RWPE2 (cell line): Measurements from ENCODE around the gene MYO1F.

ENCODE experiments used
- ATAC-seq: fragments of 200-7000 bp; cut with Tn5 transposase; 3 replicates; pipeline ENCODE4 v1.9.1; 2021; ENCODE audit warnings: low read depth
- DNase-seq: peaks from one replicate; pipeline ENCODE4 v3.0.0-alpha.2; 2020; ENCODE audit warnings: low spot score
- H3K27ac ChIP-seq: fragments of 450-650 bp; 2 replicates; pipeline ENCODE4 v1.5.1; 2017; ENCODE audit warnings: mild to moderate bottlenecking; ENCODE audit not compliant: poor library complexity, severe bottlenecking
- H3K27me3 ChIP-seq: fragments of 250-450 bp; sonication (Bioruptor Pico); 2 replicates; pipeline ENCODE4 v1.5.1; 2021; ENCODE audit warnings: mild to moderate bottlenecking, moderate library complexity; ENCODE audit not compliant: insufficient read depth, poor library complexity, severe bottlenecking
- H3K36me3 ChIP-seq: fragments of 250-450 bp; sonication (Bioruptor Pico); 2 replicates; pipeline ENCODE4 v1.5.1; 2020; ENCODE audit warnings: low read depth, mild to moderate bottlenecking, moderate library complexity
- H3K4me1 ChIP-seq: fragments of 250-450 bp; sonication (Bioruptor Pico); 2 replicates; pipeline ENCODE4 v1.5.1; 2021; ENCODE audit warnings: mild to moderate bottlenecking, moderate library complexity; ENCODE audit not compliant: insufficient read depth, poor library complexity, severe bottlenecking
- H3K4me3 ChIP-seq: fragments of 250-450 bp; sonication (Bioruptor Pico); 2 replicates; pipeline ENCODE4 v1.5.1; 2021; ENCODE audit warnings: mild to moderate bottlenecking, moderate library complexity; ENCODE audit not compliant: severe bottlenecking
- H3K9me3 ChIP-seq: fragments of 250-450 bp; sonication (Bioruptor Pico); 2 replicates; pipeline ENCODE4 v1.5.1; 2021; ENCODE audit warnings: mild to moderate bottlenecking, moderate library complexity; ENCODE audit not compliant: severe bottlenecking
- TF ChIP-seq, protein P1 (sequence below): fragments of 450-650 bp; IDR thresholded peaks from one replicate; pipeline ENCODE4 v1.5.1; 2017; ENCODE audit warnings: mild to moderate bottlenecking, moderate library complexity; ENCODE audit not compliant: poor library complexity, severe bottlenecking

MYO1F gene

GRCh38 chr19:8550070-8550469 lies 27.2 kb downstream of the MYO1F start:
- H3K4me3 ChIP-seq = no peak overlapping the region
- no peak for DNase-seq
- H3K4me1 ChIP-seq = no peaks in the 10 kb centered on the region
- H3K27me3 ChIP-seq = no peaks in the 10 kb centered on the region
- ATAC-seq = no peak
- TF ChIP-seq, protein P1, sequence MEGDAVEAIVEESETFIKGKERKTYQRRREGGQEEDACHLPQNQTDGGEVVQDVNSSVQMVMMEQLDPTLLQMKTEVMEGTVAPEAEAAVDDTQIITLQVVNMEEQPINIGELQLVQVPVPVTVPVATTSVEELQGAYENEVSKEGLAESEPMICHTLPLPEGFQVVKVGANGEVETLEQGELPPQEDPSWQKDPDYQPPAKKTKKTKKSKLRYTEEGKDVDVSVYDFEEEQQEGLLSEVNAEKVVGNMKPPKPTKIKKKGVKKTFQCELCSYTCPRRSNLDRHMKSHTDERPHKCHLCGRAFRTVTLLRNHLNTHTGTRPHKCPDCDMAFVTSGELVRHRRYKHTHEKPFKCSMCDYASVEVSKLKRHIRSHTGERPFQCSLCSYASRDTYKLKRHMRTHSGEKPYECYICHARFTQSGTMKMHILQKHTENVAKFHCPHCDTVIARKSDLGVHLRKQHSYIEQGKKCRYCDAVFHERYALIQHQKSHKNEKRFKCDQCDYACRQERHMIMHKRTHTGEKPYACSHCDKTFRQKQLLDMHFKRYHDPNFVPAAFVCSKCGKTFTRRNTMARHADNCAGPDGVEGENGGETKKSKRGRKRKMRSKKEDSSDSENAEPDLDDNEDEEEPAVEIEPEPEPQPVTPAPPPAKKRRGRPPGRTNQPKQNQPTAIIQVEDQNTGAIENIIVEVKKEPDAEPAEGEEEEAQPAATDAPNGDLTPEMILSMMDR = no peak
- no peak overlapping the region for H3K27ac ChIP-seq
- no peaks in the 10 kb centered on the region for H3K36me3 ChIP-seq
- no peaks in the 10 kb centered on the region for H3K9me3 ChIP-seq

DNA sequence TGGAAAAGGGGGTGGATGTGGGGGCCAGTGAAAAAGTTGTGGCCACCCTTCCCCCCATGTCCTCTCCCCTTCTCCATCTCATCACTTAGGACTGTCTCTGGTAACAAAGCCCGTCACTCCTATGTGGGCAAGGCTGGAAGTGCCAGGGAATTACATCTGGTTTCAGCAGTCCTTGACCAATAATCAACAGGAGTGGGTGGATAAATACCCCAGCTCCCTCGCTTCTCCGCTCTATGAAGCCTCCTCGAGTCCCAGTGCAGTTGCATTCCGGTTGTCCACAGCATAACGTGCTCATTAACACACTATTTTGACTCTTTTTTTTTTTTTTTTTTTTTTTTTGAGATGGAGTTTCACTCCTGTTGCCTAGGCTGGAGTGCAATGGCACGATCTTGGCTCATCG lies 31.5 kb downstream of the MYO1F start:
- no peak for ATAC-seq
- no peak for DNase-seq
- Histone ChIP-seq H3K27ac (no peak overlapping the region), H3K27me3 (no peaks in the 10 kb centered on the region), H3K36me3 (no peaks in the 10 kb centered on the region), H3K4me3 (no peak overlapping the region), H3K9me3 (no peaks in the 10 kb centered on the region), H3K4me1 (no peaks in the 10 kb centered on the region)
- TF ChIP-seq, protein P1 = no peak

GRCh38 chr19:8544168-8544567 lies 33.1 kb downstream of the MYO1F start:
- no peak for ATAC-seq

GRCh38 chr19:8539621-8540149 lies 37.6 kb downstream of the MYO1F start:
- H3K4me1 ChIP-seq = no peaks in the 10 kb centered on the region
- H3K36me3 ChIP-seq = no peaks in the 10 kb centered on the region
- DNase-seq (no peak), ATAC-seq (no peak)
- no peaks in the 10 kb centered on the region for H3K27me3 ChIP-seq
- no peaks in the 10 kb centered on the region for H3K9me3 ChIP-seq
- TF ChIP-seq, protein P1 = no peak
- no peak overlapping the region for H3K4me3 ChIP-seq
- H3K27ac ChIP-seq = no peak overlapping the region

More at GRCh38 chr19:8544168-8544567, 33.1 kb downstream of the MYO1F start:
- Histone ChIP-seq H3K4me3 (no peak overlapping the region), H3K4me1 (no peaks in the 10 kb centered on the region), H3K27me3 (no peaks in the 10 kb centered on the region), H3K36me3 (no peaks in the 10 kb centered on the region), H3K9me3 (no peaks in the 10 kb centered on the region), H3K27ac (no peak overlapping the region)
- TF ChIP-seq, protein P1 = no peak
- no peak for DNase-seq

DNA sequence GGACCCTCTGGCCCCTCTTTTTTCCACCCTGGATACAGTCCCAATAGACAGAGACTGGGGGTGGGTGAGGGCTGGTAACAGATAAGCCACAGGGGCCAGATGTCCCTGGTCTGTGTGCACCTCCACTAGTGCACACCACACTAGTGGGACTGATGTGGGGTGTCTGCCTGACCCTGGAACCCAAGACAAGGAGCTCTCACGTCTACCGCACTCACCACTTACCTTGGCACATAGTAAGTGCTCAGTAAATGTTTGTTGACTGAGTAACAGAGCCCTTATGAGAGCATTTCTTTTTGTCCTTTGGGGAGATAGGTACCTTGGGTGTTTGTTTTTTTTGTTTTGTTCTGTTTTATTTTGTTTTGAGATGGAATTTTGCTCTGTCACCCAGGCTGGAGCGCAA lies 40.1 kb downstream of the MYO1F start:
- DNase-seq (no peak), ATAC-seq (no peak)
- H3K27ac ChIP-seq = no peak overlapping the region
- H3K36me3 ChIP-seq = no peaks in the 10 kb centered on the region
- TF ChIP-seq, protein P1 = no peak
- H3K27me3 ChIP-seq = no peaks in the 10 kb centered on the region
- no peaks in the 10 kb centered on the region for H3K4me1 ChIP-seq
- no peak overlapping the region for H3K4me3 ChIP-seq
- no peaks in the 10 kb centered on the region for H3K9me3 ChIP-seq
